ENCODE measurements around the gene MN1.

DNA sequence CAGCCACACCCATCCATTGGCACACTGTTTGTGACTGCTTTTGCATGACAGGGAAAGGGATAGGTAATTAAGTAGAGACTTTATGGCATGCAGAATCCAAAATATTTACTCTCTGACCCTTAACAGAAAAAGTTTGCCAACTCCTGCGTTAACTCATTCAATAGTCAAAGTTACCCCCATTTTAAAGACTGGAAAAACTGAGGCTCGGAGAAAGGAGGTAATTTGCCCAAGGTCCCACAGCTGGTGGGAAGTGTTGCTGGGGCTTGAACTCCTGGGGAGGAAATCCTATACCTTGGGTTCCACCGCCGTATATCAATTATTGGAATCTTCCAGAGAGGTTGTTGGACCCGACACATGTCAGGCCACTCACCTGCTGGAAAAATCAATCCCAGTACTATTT, 29.9 kb downstream of the MN1 start:
- TF ChIP-seq GATA2 (IDR thresholded peaks at IDR 0.05; ENCODE audit: low read depth, low read length) (no peak), GATA3 (IDR thresholded peaks at IDR 0.05; ENCODE audit: low read depth, low read length) (no peak)
